ENCODE data around the gene CGRRF1.

CGRRF1 gene

GRCh38 chr14:54489731-54490444 is 19.8 kb upstream of the CGRRF1 start:
- no peak for DNase-seq (ENCODE audit: low spot score)

- DNase-seq (ENCODE audit: low spot score), result no peak
Measured at GRCh38 chr14:54490445-54491175, 19.1 kb upstream of the CGRRF1 start.

DNA sequence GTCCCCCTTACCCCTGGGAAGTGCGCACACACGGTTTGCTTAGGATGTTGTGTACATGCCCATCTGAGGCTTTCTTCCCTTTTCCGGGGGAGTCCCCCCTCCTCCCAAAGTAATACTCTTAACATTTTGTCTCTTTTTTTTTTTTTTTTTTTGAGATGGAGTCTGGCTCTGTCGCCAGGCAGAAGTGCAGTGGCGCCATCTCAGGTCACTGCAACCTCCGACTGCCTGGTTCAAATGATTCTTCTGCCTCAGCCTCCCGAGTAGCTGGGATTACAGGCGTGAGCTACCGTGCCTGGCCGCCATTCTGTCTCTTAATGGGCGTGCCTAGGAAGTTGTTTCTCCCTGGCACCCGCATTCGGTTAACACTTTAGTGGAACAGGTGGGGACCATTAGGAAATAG is 16.4 kb upstream of the CGRRF1 start:
- DNase-seq (ENCODE audit: low spot score), result no peak

- DNase-seq (ENCODE audit: low spot score), result no peak
Measured at GRCh38 chr14:54497224-54497623, 12.5 kb upstream of the CGRRF1 start.

- no peak for DNase-seq (ENCODE audit: low spot score)
Measured at GRCh38 chr14:54498095-54498531, 11.6 kb upstream of the CGRRF1 start.

DNA sequence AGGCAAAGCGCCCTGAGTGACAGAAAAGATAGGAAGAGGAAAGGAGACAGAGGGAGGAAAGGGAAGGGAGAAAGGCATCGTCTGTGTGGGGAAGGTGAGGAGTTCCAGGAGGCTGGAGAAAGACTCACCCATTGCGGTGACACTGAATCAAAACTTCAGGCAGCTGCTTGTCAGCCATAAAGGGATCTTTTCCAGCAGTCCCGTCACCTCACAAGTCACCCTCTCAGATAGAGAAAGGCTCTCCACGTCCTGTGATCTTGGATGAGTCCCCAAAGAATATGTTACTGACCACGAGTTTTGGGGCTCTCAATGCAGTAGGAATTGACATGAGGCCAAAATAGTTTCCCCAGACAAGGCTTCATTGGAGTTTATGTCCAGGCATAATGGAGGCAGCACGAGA is 11.1 kb upstream of the CGRRF1 start:
- no peak for DNase-seq (ENCODE audit: low spot score)

DNA sequence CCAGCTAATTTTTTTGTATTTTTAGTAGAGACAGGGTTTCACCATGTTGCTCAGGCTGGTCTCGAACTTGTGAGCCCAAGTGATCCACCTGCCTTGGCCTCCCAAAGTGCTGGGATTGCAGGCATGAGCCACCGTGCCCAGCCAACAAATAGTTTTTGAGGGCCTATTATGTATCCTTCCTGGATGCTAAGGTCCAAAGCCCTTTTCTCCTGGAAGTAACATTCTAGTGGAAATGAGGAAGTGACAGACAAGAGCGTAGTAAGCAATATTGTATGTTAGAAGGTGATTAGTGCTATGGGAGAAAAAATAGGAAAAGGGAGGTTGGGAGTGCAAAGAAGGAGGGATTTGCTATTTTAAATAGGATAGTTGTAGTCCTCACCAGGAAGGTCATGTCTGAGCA is 9.0 kb upstream of the CGRRF1 start:
- DNase-seq (ENCODE audit: low spot score), result no peak

- no peak for DNase-seq (ENCODE audit: low spot score)
Measured at GRCh38 chr14:54501480-54501879, 8.2 kb upstream of the CGRRF1 start.

GRCh38 chr14:54502602-54503001 is 7.1 kb upstream of the CGRRF1 start:
- DNase-seq (ENCODE audit: low spot score), result no peak

GRCh38 chr14:54503486-54503885 is 6.2 kb upstream of the CGRRF1 start:
- DNase-seq (ENCODE audit: low spot score), result no peak

DNA sequence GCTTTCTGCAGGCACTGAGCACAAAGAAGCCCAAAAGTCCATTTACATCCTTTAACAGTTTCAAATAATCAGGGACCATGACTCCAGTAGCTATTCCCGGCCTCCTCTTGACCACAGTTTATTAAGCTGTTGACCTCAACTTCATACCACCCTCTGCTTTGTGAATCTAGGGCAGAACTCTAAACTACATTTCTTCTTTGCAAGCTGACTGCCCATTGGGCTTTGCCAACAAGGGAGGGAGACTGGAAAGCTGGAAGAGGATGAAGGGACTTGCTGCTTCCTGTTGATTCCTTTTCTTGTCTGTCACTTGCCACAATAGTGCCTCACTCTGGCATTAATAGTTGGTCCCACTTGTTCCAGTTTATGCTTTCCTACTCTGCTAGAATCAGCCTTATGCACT is 2.7 kb downstream of the CGRRF1 start:
- no peak for DNase-seq (ENCODE audit: low spot score)

GRCh38 chr14:54515670-54516069 is 6.0 kb downstream of the CGRRF1 start:
- no peak for DNase-seq (ENCODE audit: low spot score)

GRCh38 chr14:54516709-54517108 is 7.0 kb downstream of the CGRRF1 start:
- no peak for DNase-seq (ENCODE audit: low spot score)

GRCh38 chr14:54524410-54524809 is 14.7 kb downstream of the CGRRF1 start:
- DNase-seq (ENCODE audit: low spot score), result no peak

DNA sequence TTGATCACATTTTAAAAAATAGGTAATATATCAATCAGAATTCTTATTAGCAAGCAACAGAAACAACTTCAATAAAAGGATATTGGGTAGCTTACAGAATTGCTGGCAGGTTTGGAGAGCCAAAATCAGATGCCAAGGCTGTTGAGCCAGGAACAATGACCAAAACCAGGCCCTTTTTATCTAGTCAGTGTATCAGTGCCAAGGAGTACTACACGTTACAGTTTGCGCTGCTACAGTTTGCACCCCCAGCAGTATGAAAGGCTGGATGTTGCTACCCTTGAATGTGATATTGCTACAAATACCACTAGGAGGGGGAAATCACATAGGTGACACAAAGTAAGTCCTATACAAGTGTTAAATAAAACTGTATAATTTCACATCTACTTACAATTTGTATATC is 19.3 kb downstream of the CGRRF1 start:
- DNase-seq (ENCODE audit: low spot score), result no peak

DNA sequence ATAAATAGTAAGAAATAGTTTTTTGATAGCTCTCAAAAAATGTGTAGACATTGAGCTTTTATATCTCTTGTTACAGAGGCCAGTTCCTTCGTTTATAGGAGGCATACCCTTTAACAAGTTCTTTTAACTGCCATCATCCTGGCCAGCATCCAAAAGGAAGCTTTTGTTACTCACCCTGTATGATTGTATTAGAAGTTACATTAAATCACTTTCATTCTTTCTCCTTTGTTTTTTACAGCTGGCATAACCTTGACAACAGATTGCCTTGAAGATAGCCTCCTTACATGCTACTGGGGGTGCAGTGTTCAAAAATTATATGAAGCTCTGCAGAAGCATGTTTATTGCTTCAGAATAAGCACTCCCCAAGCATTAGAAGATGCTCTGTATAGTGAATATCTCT is 20.1 kb downstream of the CGRRF1 start:
- no peak for DNase-seq (ENCODE audit: low spot score)

- DNase-seq (ENCODE audit: low spot score), result no peak
Measured at GRCh38 chr14:54532111-54533012, 22.7 kb downstream of the CGRRF1 start.

DNA sequence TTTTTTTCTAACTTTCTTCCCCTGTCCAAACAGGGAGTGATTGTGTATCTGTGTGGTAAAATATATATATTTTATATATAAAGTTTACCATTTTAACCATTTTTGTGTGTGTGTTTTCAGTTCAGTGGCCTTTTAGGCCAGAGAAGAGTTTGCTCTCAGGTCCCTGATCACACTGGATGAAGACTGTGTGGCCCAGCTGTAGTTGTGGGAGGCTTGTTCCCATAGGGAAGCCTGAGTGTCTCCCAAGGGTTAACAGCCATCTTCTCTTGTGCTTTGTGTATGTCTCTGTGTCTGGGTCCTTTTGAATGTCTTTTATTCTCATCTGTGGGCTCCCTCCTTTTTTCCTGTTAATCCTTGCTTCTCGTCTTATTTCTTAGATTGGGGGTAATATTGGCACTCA is 23.4 kb downstream of the CGRRF1 start:
- no peak for DNase-seq (ENCODE audit: low spot score)

DNA sequence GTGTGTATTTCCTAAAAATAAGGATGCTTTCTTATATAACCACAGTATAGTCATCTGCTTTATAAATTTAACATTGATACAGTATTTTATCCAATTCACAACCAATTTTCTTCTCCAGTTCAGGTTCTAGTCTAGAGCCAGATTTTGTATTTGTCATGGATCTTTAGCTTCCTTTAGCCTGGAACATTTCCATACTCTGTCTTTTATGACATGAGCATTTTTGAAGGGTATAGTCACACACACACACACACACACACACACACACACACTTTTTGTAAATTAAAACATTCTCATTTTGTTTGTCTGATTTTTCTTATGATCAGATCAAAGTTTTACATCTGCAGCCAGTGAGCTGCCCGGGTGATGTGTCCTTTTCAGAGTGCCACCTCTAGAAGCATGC is 25.4 kb downstream of the CGRRF1 start:
- DNase-seq (ENCODE audit: low spot score), result no peak

DNA sequence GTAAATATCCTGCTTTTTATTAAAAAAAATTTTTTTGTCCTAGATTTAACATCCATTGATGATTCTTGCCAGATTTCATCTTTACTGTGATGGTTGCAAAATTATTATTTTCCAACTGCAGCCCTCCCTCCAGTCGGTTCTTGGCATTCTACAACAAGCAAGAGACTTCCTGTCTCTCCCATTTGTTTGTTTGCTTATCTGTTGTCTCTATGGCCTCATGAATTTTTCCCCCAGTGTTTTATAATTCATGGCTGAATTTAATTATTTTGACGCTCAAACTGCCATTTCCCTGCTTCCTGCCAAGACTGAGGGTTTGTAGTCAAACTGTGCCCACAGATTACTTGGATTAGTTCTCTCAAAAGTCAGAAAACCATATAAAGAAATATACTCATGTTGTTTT is 25.9 kb downstream of the CGRRF1 start:
- no peak for DNase-seq (ENCODE audit: low spot score)

DNA sequence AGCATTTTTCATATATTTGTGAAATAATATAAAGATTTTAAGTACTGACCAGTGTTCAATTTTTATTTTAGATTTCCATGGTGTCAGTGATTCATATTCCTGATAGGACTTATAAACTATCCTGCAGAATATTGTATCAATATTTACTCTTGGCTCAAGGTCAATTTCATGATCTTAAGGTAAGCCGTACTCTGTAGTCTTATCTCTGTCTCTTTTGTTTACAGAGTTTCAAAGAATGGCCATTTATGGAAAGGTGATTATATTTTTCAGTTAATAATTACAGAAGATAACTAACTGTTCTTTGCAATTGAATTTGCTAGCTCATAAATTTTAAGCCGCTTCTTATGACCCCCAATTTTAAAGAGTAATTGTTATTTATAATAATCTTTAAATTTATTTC is 27.9 kb downstream of the CGRRF1 start:
- no peak for DNase-seq (ENCODE audit: low spot score)

- DNase-seq (ENCODE audit: low spot score), result no peak
Measured at GRCh38 chr14:54538055-54538454, 28.3 kb downstream of the CGRRF1 start.

DNA sequence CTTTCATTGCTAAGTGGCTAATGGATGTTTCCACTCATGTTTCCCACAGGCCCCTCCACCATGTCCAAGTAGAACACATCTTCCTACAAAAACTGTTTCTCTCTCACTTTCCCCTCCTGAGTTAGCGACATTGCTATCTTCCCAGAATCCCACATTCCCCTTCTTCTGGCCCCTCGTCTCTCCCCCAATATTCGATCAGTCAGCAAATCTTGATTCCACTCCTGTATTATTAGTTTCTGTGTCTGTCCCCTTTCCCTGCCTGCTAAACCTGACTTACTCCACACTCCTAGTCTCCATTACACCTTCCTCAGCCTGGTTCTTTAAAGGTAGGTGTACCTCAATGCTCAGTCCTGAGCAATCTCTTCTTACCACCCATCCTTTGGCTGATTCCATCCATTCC is 37.9 kb downstream of the CGRRF1 start:
- no peak for DNase-seq (ENCODE audit: low spot score)
